Psoas muscle (tissue), 8 donors: ENCODE measurements around the gene NADK2. TPM values are rescaled to one million over a fixed set of nuclear protein-coding genes. Genes with fewer than 3 reads are reported as not detected.
A peak's percentile ranks its signal among the peaks of the same experiment; 100 is the strongest.

Experiments
- ATAC-seq, 4 donors: fragments of 200-7000 bp; cut with Tn5 transposase; one replicate each; pipeline ENCODE4 v1.9.1; 2020; ENCODE audit warnings: moderate library complexity in 3 of 4, mild to moderate bottlenecking in 2 of 4
- DNase-seq, 2 donors: peaks; one replicate each; pipeline ENCODE4 v3.0.0-alpha.2; 2020
- H3K27ac ChIP-seq: fragments of 200-600 bp; one replicate; pipeline ENCODE4 v1.8.0; 2022
- H3K27me3 ChIP-seq, 3 donors: fragments of 200-600 bp in 1 of 3; one replicate each; pipeline versions ENCODE4 v1.6.1 to v1.8.0; 2013 to 2022; ENCODE audit warnings: low read length in 2 of 3, mild to moderate bottlenecking in 2 of 3, moderate library complexity in 1 of 3; ENCODE audit not compliant: insufficient read depth in 3 of 3
- H3K36me3 ChIP-seq, 2 donors: fragments of 200-600 bp in 1 of 2; one replicate each; pipeline versions ENCODE4 v1.6.1 to v1.8.0; 2013 to 2022; ENCODE audit warnings: low read depth in 1 of 2, mild to moderate bottlenecking in 1 of 2, moderate library complexity in 1 of 2; ENCODE audit not compliant: insufficient read depth in 1 of 2
- H3K4me1 ChIP-seq: fragments of 200-600 bp; one replicate; pipeline ENCODE4 v1.8.0; 2022
- H3K4me3 ChIP-seq: fragments of 200-600 bp; one replicate; pipeline ENCODE4 v1.8.0; 2022; ENCODE audit warnings: mild to moderate bottlenecking
- H3K9me3 ChIP-seq: fragments of 200-600 bp; one replicate; pipeline ENCODE4 v1.8.0; 2022
- CTCF ChIP-seq: fragments of 200-600 bp; IDR thresholded peaks from one replicate; pipeline ENCODE4 v1.8.0; 2022; ENCODE audit warnings: antibody characterized with exemption
- whole genome bisulfite sequencing, 3 donors: extraction: QIAGEN DNeasy Blood & Tissue Kit; methylation state at CpG; one replicate each; pipeline versions ENCODE4 v1.1.6 to v1.1.7; 2013; 5-methylcytosine and 5-hydroxymethylcytosine counted together
- intact Hi-C, 2 donors: fragments of 100-400 bp; cut with DNase I; formaldehyde crosslinking; loops; one replicate each; pipeline versions ENCODE4 v1.11.0 to v1.14.2; 2022
- polyA plus RNA-seq, 3 donors: library from polyadenylated mRNA; stranded (reverse); fragments of 200-250 nt; gene quantifications; one replicate each; pipeline ENCODE4 v1.2.3, GENCODE V29; 2013
- total RNA-seq, 4 donors: library from RNA; stranded (reverse); fragmentation: NEBNext Ultra II Directional in 2 of 4; extraction: Animal tissue kit (Norgen Biotek cat#: 25700) in 2 of 4; gene quantifications; one replicate each; pipeline versions ENCODE4 v1.2.1 to v1.2.4, GENCODE V29; 2021 to 2023
- donor health status: healthy with polysubstance abuse.
- donor health status: DM: no; HTN: no; CAD: no; lungs with moderate emphysema.
- donor health status: Bipolar disorder and iron deficiency.
- donor health status: healthy.
- donor health status: DM: yes; HTN: yes; CAD: no.
- donor health status: DM: no; HTN: no; CAD: no.
- donor health status: DM: no; HTN: no; CAD: no.
- donor health status: DM: yes; HTN: yes; CAD: no.

NADK2 gene
- total and polyA plus RNA-seq, 7 donors = 13.4 to 46.6 (median 31.7) TPM

DNA sequence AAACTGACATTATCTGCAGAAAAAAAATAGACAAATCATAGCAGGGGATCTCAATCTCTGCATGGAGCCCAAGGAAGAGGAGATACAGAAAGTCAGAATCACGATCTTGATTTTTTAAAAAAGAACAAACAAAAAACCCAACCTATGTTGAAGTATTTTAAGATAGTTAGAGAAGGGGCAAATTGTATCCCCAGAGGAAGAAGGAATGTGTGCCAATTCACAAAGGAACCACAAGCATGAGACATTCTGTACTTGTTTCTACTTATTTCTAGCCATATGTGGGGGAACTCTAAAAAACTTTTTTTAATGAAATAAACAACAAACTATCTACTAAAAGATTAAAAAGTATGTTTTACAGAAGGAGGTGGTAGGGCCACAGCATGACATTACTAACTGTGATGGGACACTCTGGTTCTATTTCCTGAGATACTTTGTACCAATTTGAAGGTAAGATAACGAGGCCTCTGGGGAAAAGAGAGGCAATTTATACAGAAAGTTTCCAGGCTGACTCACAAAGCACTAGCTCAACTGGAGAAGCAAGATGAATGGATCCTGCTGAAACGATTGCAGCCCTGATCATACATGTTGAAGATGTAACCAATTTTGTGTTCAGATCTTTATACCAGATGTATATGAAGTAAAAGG is 37.5 kb upstream of the NADK2 start:
- H3K4me1 ChIP-seq = peaks cover 16% of the 10 kb centered on the region
- H3K9me3 ChIP-seq = no peaks in the 10 kb centered on the region
- no peak for TF ChIP-seq CTCF
- H3K36me3 ChIP-seq = no peaks in the 10 kb centered on the region
- no peak overlapping the region for H3K4me3 ChIP-seq
- intact Hi-C loops = loop anchor here in 1 of 2 donors (10.0 kb wide), 1 partner anchor 116 kb away; no protein-coding TSS in a partner anchor
- DNase-seq (no peak), ATAC-seq (no peak)
- no peak overlapping the region for H3K27ac ChIP-seq
- H3K27me3 ChIP-seq = no peaks in the 10 kb centered on the region
- 48 to 74% (median 50%) methylated on average over 3 of the region's 3 CpGs for WGBS, 3 donors

GRCh38 chr5:36277521-36278176 is 35.9 kb upstream of the NADK2 start:
- ATAC-seq (no peak), DNase-seq (no peak)
- intact Hi-C loops = loop anchor here in 1 of 2 donors (10.0 kb wide), 1 partner anchor 117 kb away; no protein-coding TSS in a partner anchor
- Histone ChIP-seq H3K4me3 (no peak overlapping the region), H3K9me3 (no peaks in the 10 kb centered on the region), H3K4me1 (peaks cover 17% of the 10 kb centered on the region), H3K36me3 (no peaks in the 10 kb centered on the region), H3K27ac (no peak overlapping the region), H3K27me3 (no peaks in the 10 kb centered on the region)
- WGBS, 3 donors = 72 to 85% (median 72%) methylated on average over 5 of the region's 5 CpGs
- no peak for TF ChIP-seq CTCF

DNA sequence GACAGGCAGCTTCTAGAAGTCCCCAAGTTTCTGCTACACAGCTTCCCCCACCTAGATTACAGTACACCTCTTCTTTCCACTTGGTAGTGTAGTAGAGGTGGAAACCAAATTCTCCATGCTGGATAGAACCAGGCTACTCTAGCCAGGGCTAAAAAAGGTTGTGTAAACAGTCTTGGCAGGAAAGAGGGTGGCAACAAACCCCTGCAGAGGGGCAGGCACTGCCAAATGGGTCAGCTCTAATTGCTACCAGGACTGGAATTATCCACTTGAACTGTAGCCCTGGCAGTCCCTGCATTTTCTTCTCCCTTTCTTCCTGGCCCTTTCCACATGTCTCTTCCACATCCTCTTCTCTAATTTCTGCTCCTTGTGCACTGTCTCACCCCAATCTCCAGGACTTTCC is 35.1 kb upstream of the NADK2 start:
- no peak overlapping the region for H3K27ac ChIP-seq
- intact Hi-C loops = loop anchor here in 1 of 2 donors (10.0 kb wide), 1 partner anchor 118 kb away; no protein-coding TSS in a partner anchor

GRCh38 chr5:36273809-36274526 is 32.2 kb upstream of the NADK2 start:
- 51 to 67% (median 52%) methylated on average over 6 of the region's 6 CpGs for WGBS, 3 donors
- no peaks in the 10 kb centered on the region for H3K9me3 ChIP-seq
- no peak overlapping the region for H3K27ac ChIP-seq
- peaks cover 17% of the 10 kb centered on the region for H3K4me1 ChIP-seq
- intact Hi-C loops = loop anchor here in 1 of 2 donors (10.0 kb wide), 1 partner anchor 121 kb away; no protein-coding TSS in a partner anchor
- DNase-seq (no peak), ATAC-seq (no peak)
- no peak for TF ChIP-seq CTCF
- H3K27me3 ChIP-seq = no peaks in the 10 kb centered on the region
- H3K36me3 ChIP-seq = no peaks in the 10 kb centered on the region
- H3K4me3 ChIP-seq = no peak overlapping the region

More for the DNA sequence above, 35.1 kb upstream of the NADK2 start:
- H3K4me3 ChIP-seq = no peak overlapping the region
- H3K9me3 ChIP-seq = no peaks in the 10 kb centered on the region
- ATAC-seq (peak; percentile 49 to 88 (median 73)), DNase-seq (peak in 1 of 2 donors; percentile 47)
- no peaks in the 10 kb centered on the region for H3K27me3 ChIP-seq
- TF ChIP-seq CTCF = no peak
- H3K36me3 ChIP-seq = no peaks in the 10 kb centered on the region
- H3K4me1 ChIP-seq = peaks cover 17% of the 10 kb centered on the region
